Neutrophil (primary cell): ENCODE results near the gene DAAM2.

Source experiments
- H3K27ac ChIP-seq: fragments of 200-600 bp; sonication (generic); 2 replicates; pipeline ENCODE4 v1.5.1; 2016; ENCODE audit warnings: mild to moderate bottlenecking, moderate library complexity
- H3K27me3 ChIP-seq: fragments of 200-600 bp; sonication (generic); 2 replicates; pipeline ENCODE4 v1.6.0; 2016; ENCODE audit warnings: mild to moderate bottlenecking
- H3K36me3 ChIP-seq: fragments of 200-600 bp; sonication (generic); 2 replicates; pipeline ENCODE4 v1.5.1; 2017
- H3K4me1 ChIP-seq, 2 experiments: fragments of 200-600 bp in 1 of 2; sonication (generic) in 1 of 2; 1 replicate in 1 of 2; 2 replicates in 1 of 2; pipeline versions ENCODE4 v1.5.1 to v1.6.1; 2013 to 2016; ENCODE audit warnings: low read depth in 1 of 2, low read length in 1 of 2, mild to moderate bottlenecking in 1 of 2, moderate library complexity in 1 of 2; ENCODE audit not compliant: control insufficient read depth in 1 of 2, insufficient read depth in 1 of 2
- H3K4me3 ChIP-seq, 2 experiments: fragments of 200-600 bp in 1 of 2; sonication (generic) in 1 of 2; 1 replicate in 1 of 2; 2 replicates in 1 of 2; pipeline ENCODE4 v1.5.1; 2013 to 2016; ENCODE audit warnings: low read depth in 1 of 2, low read length in 1 of 2, mild to moderate bottlenecking in 1 of 2, moderate library complexity in 1 of 2
- H3K9me3 ChIP-seq: fragments of 200-600 bp; sonication (generic); 2 replicates; pipeline ENCODE4 v1.5.1; 2016
- CTCF ChIP-seq: fragments of 200-600 bp; sonication (generic); IDR thresholded peaks from 2 replicates; pipeline ENCODE4 v1.5.1; 2016; ENCODE audit warnings: antibody characterized with exemption

DAAM2 gene

DNA sequence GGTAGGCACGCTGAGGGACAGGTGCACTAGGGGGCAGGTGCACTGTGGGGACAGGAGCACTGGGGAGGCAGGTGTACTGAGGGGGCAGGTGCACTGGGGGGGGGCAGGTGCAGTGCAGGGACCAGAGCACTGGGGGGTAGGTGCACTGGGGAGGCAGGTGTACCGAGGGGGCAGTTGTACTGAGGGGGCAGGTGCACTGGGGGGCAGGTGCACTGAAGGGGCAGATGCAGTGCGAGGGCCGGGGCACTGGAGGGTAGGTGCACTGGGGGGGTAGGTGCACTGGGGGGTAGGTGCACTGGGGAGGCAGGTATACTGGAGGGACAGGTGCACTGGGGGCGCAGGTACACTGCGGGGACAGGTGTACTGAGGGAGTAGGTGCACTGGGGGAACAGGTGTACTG is 39.5 kb downstream of the DAAM2 start:
- no peak overlapping the region for H3K27ac ChIP-seq
- no peaks in the 10 kb centered on the region for H3K9me3 ChIP-seq
- H3K4me3 ChIP-seq = no peak overlapping the region
- peaks cover 17 to 20% of the 10 kb centered on the region in 2 experiments for H3K4me1 ChIP-seq
- H3K36me3 ChIP-seq = no peaks in the 10 kb centered on the region
- TF ChIP-seq CTCF = no peak
- peaks cover 5% of the 10 kb centered on the region for H3K27me3 ChIP-seq

GRCh38 chr6:39834278-39834677 is 42.1 kb downstream of the DAAM2 start:
- Histone ChIP-seq H3K27ac (no peak overlapping the region), H3K4me3 (no peak overlapping the region), H3K9me3 (no peaks in the 10 kb centered on the region), H3K27me3 (peaks cover 5% of the 10 kb centered on the region), H3K4me1 (peaks cover 1 to 9% of the 10 kb centered on the region in 2 experiments), H3K36me3 (no peaks in the 10 kb centered on the region)
- no peak for TF ChIP-seq CTCF

DNA sequence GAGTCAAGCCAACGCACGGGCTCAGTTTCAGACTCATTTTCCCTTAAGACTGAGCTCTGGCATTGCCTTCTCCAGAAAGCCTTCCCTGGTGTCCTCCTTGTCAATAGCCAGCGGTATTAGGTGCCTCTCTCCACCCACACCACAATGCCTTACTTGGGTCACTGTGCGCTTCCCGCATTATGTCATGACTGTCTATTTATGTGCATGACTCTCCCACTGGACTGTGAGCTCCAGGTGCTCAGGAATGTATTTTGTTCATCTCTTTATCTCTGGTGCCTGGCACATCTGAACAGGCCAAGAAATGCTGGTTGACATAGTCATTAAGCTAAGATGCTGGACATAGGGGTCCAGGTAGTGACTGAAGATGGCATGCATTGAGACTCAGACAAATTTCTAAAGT is 42.7 kb downstream of the DAAM2 start:
- no peak for TF ChIP-seq CTCF
- peaks cover 5% of the 10 kb centered on the region for H3K27me3 ChIP-seq
- no peaks in the 10 kb centered on the region for H3K9me3 ChIP-seq
- no peaks in the 10 kb centered on the region for H3K36me3 ChIP-seq
- no peak overlapping the region for H3K27ac ChIP-seq
- H3K4me3 ChIP-seq = no peak overlapping the region
- peaks cover 0 to 7% of the 10 kb centered on the region in 2 experiments for H3K4me1 ChIP-seq

- TF ChIP-seq CTCF = no peak
- H3K27ac ChIP-seq = no peak overlapping the region
- H3K4me1 ChIP-seq = peaks cover 7 to 14% of the 10 kb centered on the region in 2 experiments
These were observed 43.7 kb downstream of the DAAM2 start for GRCh38 chr6:39835821-39836295.

DNA sequence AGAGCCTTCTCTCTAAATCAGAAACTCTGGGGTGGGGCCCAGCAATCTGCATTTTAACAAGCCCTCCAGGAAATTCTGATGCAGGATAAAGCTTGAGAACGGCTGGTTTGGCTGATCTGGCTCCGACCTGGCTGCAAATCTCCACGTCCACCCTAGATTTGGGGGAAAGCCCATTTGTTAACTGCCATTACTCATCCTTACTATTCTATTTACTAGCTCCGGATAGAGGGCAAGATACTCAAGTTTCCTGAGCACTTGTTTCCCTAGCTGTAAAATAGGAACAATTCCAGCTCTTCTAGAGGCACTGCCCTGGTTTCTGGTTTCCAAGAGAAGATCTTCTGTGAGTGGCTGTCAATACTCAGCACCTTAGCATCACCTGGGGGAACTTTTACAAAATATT is 44.4 kb downstream of the DAAM2 start:
- Histone ChIP-seq H3K27ac (no peak overlapping the region), H3K36me3 (no peaks in the 10 kb centered on the region), H3K4me3 (no peak overlapping the region), H3K9me3 (no peaks in the 10 kb centered on the region), H3K4me1 (peaks cover 7 to 14% of the 10 kb centered on the region in 2 experiments), H3K27me3 (peaks cover 5% of the 10 kb centered on the region)
- TF ChIP-seq CTCF = no peak

More at GRCh38 chr6:39835821-39836295, 43.7 kb downstream of the DAAM2 start:
- peaks cover 5% of the 10 kb centered on the region for H3K27me3 ChIP-seq
- H3K9me3 ChIP-seq = no peaks in the 10 kb centered on the region
- no peak overlapping the region for H3K4me3 ChIP-seq
- no peaks in the 10 kb centered on the region for H3K36me3 ChIP-seq

DNA sequence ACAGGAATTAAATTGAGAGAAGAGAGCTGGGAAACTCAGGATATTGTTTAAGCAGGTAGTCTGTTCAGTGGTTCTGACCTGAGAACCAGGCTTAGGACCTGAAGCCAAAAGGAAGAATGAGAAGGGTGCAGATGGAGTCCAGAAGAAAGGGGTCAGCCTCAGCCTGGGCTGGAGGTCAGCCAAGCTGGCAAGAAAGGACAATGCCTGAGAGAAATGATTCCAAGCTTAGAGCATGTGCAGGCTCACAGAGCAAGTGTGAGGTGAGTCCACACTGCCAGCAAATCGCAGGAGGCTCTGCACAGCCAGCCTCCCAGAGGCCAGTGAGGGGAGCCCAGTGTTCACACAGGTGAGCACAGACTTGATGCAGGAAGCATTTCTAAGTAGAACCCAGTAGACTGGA is 47.3 kb downstream of the DAAM2 start:
- Histone ChIP-seq H3K36me3 (no peaks in the 10 kb centered on the region), H3K4me3 (no peak overlapping the region), H3K27me3 (peaks cover 5% of the 10 kb centered on the region), H3K4me1 (peaks cover 7 to 14% of the 10 kb centered on the region in 2 experiments), H3K27ac (no peak overlapping the region), H3K9me3 (no peaks in the 10 kb centered on the region)
- no peak for TF ChIP-seq CTCF
